ENCODE measurements around the gene STAG2.
A peak's percentile ranks its signal among the peaks of the same experiment; 100 is the strongest.

GRCh38 chrX:123976706-123977316, 15.3 kb downstream of the STAG2 start:
- peak; percentile 28 for TF ChIP-seq CTCF (IDR thresholded peaks at IDR 0.05; ENCODE audit: poor library complexity)
- TF ChIP-seq EZH2 (IDR thresholded peaks at IDR 0.05; ENCODE audit: borderline replicate concordance), result no peak
